A549 (cell line): ENCODE results near the gene MCM7.

Source experiments
- CEBPB ChIP-seq, 2 experiments: fragments of >200 bp in 1 of 2; sonication (Bioruptor Twin) in 1 of 2; formaldehyde crosslinking in 1 of 2; IDR thresholded peaks; 2 replicates each; pipeline ENCODE4 v1.6.1; 2012 to 2016
- E2F6 ChIP-seq: IDR thresholded peaks from 2 replicates; pipeline ENCODE4 v1.6.1; 2012; ENCODE audit warnings: low read depth, borderline replicate concordance
- EHMT2 ChIP-seq: fragments of 200-600 bp; sonication (generic); IDR thresholded peaks from 2 replicates; pipeline ENCODE4 v1.6.1; 2016; ENCODE audit warnings: antibody characterized with exemption, low read depth, mild to moderate bottlenecking, moderate library complexity
- ELK1 ChIP-seq: fragments of 150-350 bp; IDR thresholded peaks from 2 replicates; pipeline ENCODE4 v1.6.1; 2014; ENCODE audit warnings: low read depth, mild to moderate bottlenecking, low read length
- EP300 ChIP-seq, 2 experiments: fragments of >200 bp; sonication (Bioruptor Twin); formaldehyde crosslinking; IDR thresholded peaks; 2 replicates in 1 of 2; 3 replicates in 1 of 2; pipeline ENCODE4 v1.6.1; 2016 to 2017
- JUN ChIP-seq, 2 experiments: fragments of >200 bp; sonication (Bioruptor Twin); formaldehyde crosslinking; IDR thresholded peaks; 2 replicates in 1 of 2; 3 replicates in 1 of 2; pipeline ENCODE4 v1.6.1; 2016 to 2017
- KDM1A ChIP-seq: fragments of 200-600 bp; sonication (generic); IDR thresholded peaks from 2 replicates; pipeline ENCODE4 v1.6.1; 2016; ENCODE audit warnings: low read depth, mild to moderate bottlenecking
- KDM5A ChIP-seq: fragments of 200-600 bp; sonication (generic); IDR thresholded peaks from 2 replicates; pipeline ENCODE4 v1.6.1; 2016; ENCODE audit warnings: antibody characterized with exemption, mild to moderate bottlenecking
- PBX3 ChIP-seq: IDR thresholded peaks from 2 replicates; pipeline ENCODE4 v1.6.1; 2012
- POLR2A ChIP-seq: IDR thresholded peaks from 2 replicates; pipeline ENCODE4 v1.6.1; 2012; ENCODE audit warnings: mild to moderate bottlenecking, low read length
- RAD21 ChIP-seq, 2 experiments: fragments of >200 bp in 1 of 2; sonication (Bioruptor Twin) in 1 of 2; formaldehyde crosslinking in 1 of 2; IDR thresholded peaks in 1 of 2; conservative IDR thresholded peaks in 1 of 2; 2 replicates in 1 of 2; 3 replicates in 1 of 2; pipeline ENCODE4 v1.6.1; 2012 to 2018; ENCODE audit warnings: inconsistent platforms in 1 of 2
- RARB ChIP-seq: fragments of 250-450 bp; sonication (Bioruptor Pico); IDR thresholded peaks from 2 replicates; pipeline ENCODE4 v1.8.0; 2021; ENCODE audit warnings: mild to moderate bottlenecking, moderate library complexity
- TF ChIP-seq, protein P1 (sequence below): fragments of >200 bp; sonication (Bioruptor Twin); formaldehyde crosslinking; IDR thresholded peaks from 3 replicates; pipeline ENCODE4 v1.5.1; 2016

DNA sequence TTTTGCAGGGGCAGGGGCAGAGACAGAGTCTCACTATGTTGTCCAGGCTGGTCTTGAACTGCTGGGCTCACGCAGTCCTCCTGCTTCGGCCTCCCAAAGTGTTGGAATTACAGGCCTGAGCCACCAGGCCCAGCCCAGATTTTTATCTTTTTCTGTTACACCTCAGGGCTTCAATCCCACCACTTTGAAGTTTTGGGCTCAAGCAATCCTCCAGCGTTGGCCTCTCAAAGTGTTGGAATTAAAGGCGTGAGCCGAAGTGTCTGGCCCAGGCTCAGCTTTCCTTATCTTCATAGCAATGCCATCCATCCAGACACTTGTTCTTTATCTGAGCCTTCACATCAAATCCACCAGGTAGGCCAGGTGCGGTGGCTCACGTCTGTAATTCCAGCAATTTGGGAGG lies 13.8 kb upstream of the MCM7 start:
- TF ChIP-seq ELK1 (no peak), JUN (IDR thresholded peaks at IDR 0.05) (no peak), KDM1A (no peak), EP300 (IDR thresholded peaks at IDR 0.05) (no peak), EHMT2 (no peak), KDM5A (no peak), CEBPB (IDR thresholded peaks at IDR 0.05) (no peak), E2F6 (no peak), RARB (CRISPR knock-in tag) (no peak), POLR2A (no peak), RAD21 (conservative IDR thresholded peaks at IDR 0.05 in 1 of 2, IDR thresholded peaks at IDR 0.05 in 1 of 2) (no peak), PBX3 (no peak)
- TF ChIP-seq, protein P1, sequence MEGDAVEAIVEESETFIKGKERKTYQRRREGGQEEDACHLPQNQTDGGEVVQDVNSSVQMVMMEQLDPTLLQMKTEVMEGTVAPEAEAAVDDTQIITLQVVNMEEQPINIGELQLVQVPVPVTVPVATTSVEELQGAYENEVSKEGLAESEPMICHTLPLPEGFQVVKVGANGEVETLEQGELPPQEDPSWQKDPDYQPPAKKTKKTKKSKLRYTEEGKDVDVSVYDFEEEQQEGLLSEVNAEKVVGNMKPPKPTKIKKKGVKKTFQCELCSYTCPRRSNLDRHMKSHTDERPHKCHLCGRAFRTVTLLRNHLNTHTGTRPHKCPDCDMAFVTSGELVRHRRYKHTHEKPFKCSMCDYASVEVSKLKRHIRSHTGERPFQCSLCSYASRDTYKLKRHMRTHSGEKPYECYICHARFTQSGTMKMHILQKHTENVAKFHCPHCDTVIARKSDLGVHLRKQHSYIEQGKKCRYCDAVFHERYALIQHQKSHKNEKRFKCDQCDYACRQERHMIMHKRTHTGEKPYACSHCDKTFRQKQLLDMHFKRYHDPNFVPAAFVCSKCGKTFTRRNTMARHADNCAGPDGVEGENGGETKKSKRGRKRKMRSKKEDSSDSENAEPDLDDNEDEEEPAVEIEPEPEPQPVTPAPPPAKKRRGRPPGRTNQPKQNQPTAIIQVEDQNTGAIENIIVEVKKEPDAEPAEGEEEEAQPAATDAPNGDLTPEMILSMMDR, result no peak
